HCT116 (cell line): ENCODE results near the gene CDH4. TPM values are rescaled to one million over a fixed set of nuclear protein-coding genes. Genes with fewer than 3 reads are reported as not detected.

Experiments used
- ATAC-seq: fragments of 200-7000 bp; cut with Tn5 transposase; 2 replicates; pipeline ENCODE4 v1.9.1; 2020; ENCODE audit warnings: mild to moderate bottlenecking, moderate library complexity
- BruUV-seq: library from RNA; stranded (reverse); fragments of 400-500 nt; replicated peaks from 2 replicates; lab custom pipeline; 2021; lab: Mats Ljungman, UMichigan
- CTCF ChIA-PET: fragments of 300-600 bp; sonication (Branson Sonifier 250); formaldehyde crosslinking; loops from one replicate; lab custom pipeline; 2021; ENCODE audit warnings: antibody characterized with exemption; lab: Charles Lee
- POLR2A ChIA-PET: fragments of 300-600, 350-600 bp; sonication (Branson Sonifier 250); formaldehyde crosslinking; loops from one replicate; lab custom pipeline; 2021; ENCODE audit warnings: antibody characterized with exemption; lab: Charles Lee
- RAD21 ChIA-PET, 2 experiments: fragments of 300-600 bp; sonication (Branson Sonifier 250); formaldehyde crosslinking; loops; one replicate each; lab custom pipeline; 2023; ENCODE audit warnings: low total read pairs in 2 of 2; ENCODE audit not compliant: uncharacterized antibody in 2 of 2, unreplicated experiment in 2 of 2, low non-redundant PET in 1 of 2; lab: Charles Lee
- DNase-seq: peaks from one replicate; pipeline ENCODE4 v3.0.0-alpha.2; 2010; ENCODE audit warnings: low read depth, low spot score
- H2AFZ ChIP-seq: fragments of 200-600 bp; shearing (Covaris generic), sonication (generic); 2 replicates; pipeline ENCODE4 v1.6.1; 2017; ENCODE audit warnings: low read depth, mixed run types, mixed read lengths, antibody characterized with exemption, low read length; ENCODE audit not compliant: poor library complexity, severe bottlenecking
- H3K27ac ChIP-seq: 2 replicates; pipeline ENCODE4 v1.5.1; 2012; ENCODE audit warnings: low read depth, low read length
- H3K27me3 ChIP-seq: fragments of 200-600 bp; sonication (generic); 2 replicates; pipeline ENCODE4 v1.6.1; 2016; ENCODE audit warnings: mixed run types, low read length, mixed read lengths; ENCODE audit not compliant: insufficient read depth
- H3K36me3 ChIP-seq, 2 experiments: fragments of 200-500 bp in 1 of 2; fragments of 200-600 bp in 1 of 2; sonication (Bioruptor generic) in 1 of 2; sonication (generic) in 1 of 2; 2 replicates each; pipeline versions ENCODE4 v1.5.1 to v1.6.1; 2014 to 2016; ENCODE audit warnings: low read length in 2 of 2, inconsistent platforms in 1 of 2, mixed read lengths in 1 of 2, mixed run types in 1 of 2; ENCODE audit not compliant: insufficient read depth in 2 of 2, control insufficient read depth in 1 of 2
- H3K4me1 ChIP-seq, 2 experiments: fragments of 200-600 bp in 1 of 2; sonication (generic) in 1 of 2; 2 replicates each; pipeline versions ENCODE4 v1.5.1 to v1.6.1; 2012 to 2017; ENCODE audit warnings: low read length in 2 of 2, inconsistent platforms in 1 of 2, mild to moderate bottlenecking in 1 of 2, mixed read lengths in 1 of 2, mixed run types in 1 of 2, moderate library complexity in 1 of 2; ENCODE audit not compliant: insufficient read depth in 2 of 2, control insufficient read depth in 1 of 2
- H3K4me2 ChIP-seq: fragments of 200-600 bp; sonication (generic); 2 replicates; pipeline ENCODE4 v1.6.1; 2017; ENCODE audit warnings: mixed run types, low read length, mixed read lengths
- H3K4me3 ChIP-seq, 2 experiments: fragments of 200-600 bp in 1 of 2; sonication (generic) in 1 of 2; replicated peaks in 1 of 2; 2 replicates each; pipeline ENCODE4 v1.5.1; 2011 to 2016; ENCODE audit warnings: low read length in 2 of 2, control low read depth in 1 of 2, low read depth in 1 of 2, mild to moderate bottlenecking in 1 of 2, mixed read lengths in 1 of 2, mixed run types in 1 of 2
- H3K79me2 ChIP-seq: fragments of 200-600 bp; sonication (generic); 2 replicates; pipeline ENCODE4 v1.6.1; 2017; ENCODE audit warnings: mild to moderate bottlenecking, mixed run types, low read length, moderate library complexity, mixed read lengths; ENCODE audit not compliant: insufficient read depth
- H3K9ac ChIP-seq: fragments of 200-600 bp; sonication (generic); 2 replicates; pipeline ENCODE4 v1.6.1; 2016; ENCODE audit warnings: low read length, mixed read lengths
- H3K9me2 ChIP-seq: fragments of 200-600 bp; sonication (generic), shearing (Covaris generic); 2 replicates; pipeline ENCODE4 v1.6.1; 2017; ENCODE audit warnings: mixed run types, mild to moderate bottlenecking, moderate library complexity; ENCODE audit not compliant: insufficient read depth
- H3K9me3 ChIP-seq, 2 experiments: fragments of 200-500 bp in 1 of 2; fragments of 200-600 bp in 1 of 2; sonication (Bioruptor generic) in 1 of 2; sonication (generic) in 1 of 2; 2 replicates each; pipeline ENCODE4 v1.6.1; 2014 to 2017; ENCODE audit warnings: low read length in 2 of 2, mixed read lengths in 2 of 2, inconsistent platforms in 1 of 2, low read depth in 1 of 2, mild to moderate bottlenecking in 1 of 2, mixed run types in 1 of 2, moderate library complexity in 1 of 2; ENCODE audit not compliant: control insufficient read depth in 1 of 2, insufficient read depth in 1 of 2
- H4K20me1 ChIP-seq: fragments of 200-600 bp; sonication (generic), shearing (Covaris generic); 2 replicates; pipeline ENCODE4 v1.6.1; 2017; ENCODE audit warnings: mixed run types, mild to moderate bottlenecking, moderate library complexity; ENCODE audit not compliant: insufficient read depth
- CBX3 ChIP-seq: IDR thresholded peaks from 2 replicates; pipeline ENCODE4 v1.6.1; 2012; ENCODE audit warnings: low read depth
- CEBPB ChIP-seq: IDR thresholded peaks from 2 replicates; pipeline ENCODE4 v1.6.1; 2012; ENCODE audit warnings: low read depth
- ELF1 ChIP-seq: IDR thresholded peaks from 2 replicates; pipeline ENCODE4 v1.6.1; 2012; ENCODE audit warnings: low read depth, borderline replicate concordance
- EZH2 ChIP-seq: fragments of 200-600 bp; sonication (generic); IDR thresholded peaks from 2 replicates; pipeline ENCODE4 v1.6.1; 2017; ENCODE audit warnings: antibody characterized with exemption, mixed run types
- EZH2phosphoT487 ChIP-seq: fragments of 200-600 bp; IDR thresholded peaks from 2 replicates; pipeline ENCODE4 v1.6.1; 2018; ENCODE audit warnings: antibody characterized with exemption, borderline replicate concordance
- FOSL1 ChIP-seq: IDR thresholded peaks from 2 replicates; pipeline ENCODE4 v1.6.1; 2012; ENCODE audit warnings: low read depth
- JUND ChIP-seq: IDR thresholded peaks from 2 replicates; pipeline ENCODE4 v1.6.1; 2012
- POLR2AphosphoS5 ChIP-seq: IDR thresholded peaks from 2 replicates; pipeline ENCODE4 v1.6.1; 2011; ENCODE audit warnings: mild to moderate bottlenecking, low read depth, low read length, moderate library complexity
- RAD21 ChIP-seq: IDR thresholded peaks from 2 replicates; pipeline ENCODE4 v1.6.1; 2012; ENCODE audit warnings: low read depth, mild to moderate bottlenecking
- SRF ChIP-seq: IDR thresholded peaks from 2 replicates; pipeline ENCODE4 v1.6.1; 2012; ENCODE audit warnings: low read depth
- YY1 ChIP-seq: IDR thresholded peaks from 2 replicates; pipeline ENCODE4 v1.6.1; 2011; ENCODE audit warnings: low read length, low read depth, moderate library complexity, mild to moderate bottlenecking; ENCODE audit not compliant: insufficient replicate concordance; ENCODE audit errors: extremely low read depth
- ZFX ChIP-seq: fragments of 450-650 bp; IDR thresholded peaks from 2 replicates; pipeline ENCODE4 v1.6.1; 2017
- ZNF274 ChIP-seq: fragments of 200-500 bp; sonication (Bioruptor generic); IDR thresholded peaks from 2 replicates; pipeline ENCODE4 v1.6.1; 2014; ENCODE audit warnings: mild to moderate bottlenecking, low read depth, low read length, inconsistent platforms
- intact Hi-C: fragments of 100-400 bp; cut with micrococcal nuclease; formaldehyde crosslinking; loops from 2 replicates; pipeline ENCODE4 v1.10.0; 2022
- total RNA-seq: library from RNA; stranded (reverse); gene quantifications from one replicate; pipeline ENCODE4 v1.2.1, GENCODE V29; 2021; ENCODE audit not compliant: unreplicated experiment
- TF ChIP-seq, protein P1 (sequence below): IDR thresholded peaks from 2 replicates; pipeline ENCODE4 v1.6.1; 2012; ENCODE audit warnings: low read depth
- TF ChIP-seq, protein P2 (sequence below): IDR thresholded peaks from 2 replicates; pipeline ENCODE4 v1.6.1; 2012
- TF ChIP-seq, protein P3 (sequence below), 3 experiments: fragments of 200-600 bp in 1 of 3; sonication (generic) in 1 of 3; IDR thresholded peaks in 2 of 3; conservative IDR thresholded peaks in 1 of 3; 2 replicates each; pipeline ENCODE4 v1.5.1; 2012 to 2017; ENCODE audit warnings: low read depth in 2 of 3, low read length in 2 of 3, antibody characterized with exemption in 1 of 3, borderline replicate concordance in 1 of 3, control low read depth in 1 of 3, mild to moderate bottlenecking in 1 of 3, mixed read lengths in 1 of 3, mixed run types in 1 of 3, moderate library complexity in 1 of 3; ENCODE audit not compliant: insufficient read depth in 1 of 3

Gene CDH4
- total RNA-seq, 1 experiment from 2014 or later, result not detected

GRCh38 chr20:61895016-61895415, 643.0 kb downstream of the CDH4 start (continued):
- TF ChIP-seq, protein P1, sequence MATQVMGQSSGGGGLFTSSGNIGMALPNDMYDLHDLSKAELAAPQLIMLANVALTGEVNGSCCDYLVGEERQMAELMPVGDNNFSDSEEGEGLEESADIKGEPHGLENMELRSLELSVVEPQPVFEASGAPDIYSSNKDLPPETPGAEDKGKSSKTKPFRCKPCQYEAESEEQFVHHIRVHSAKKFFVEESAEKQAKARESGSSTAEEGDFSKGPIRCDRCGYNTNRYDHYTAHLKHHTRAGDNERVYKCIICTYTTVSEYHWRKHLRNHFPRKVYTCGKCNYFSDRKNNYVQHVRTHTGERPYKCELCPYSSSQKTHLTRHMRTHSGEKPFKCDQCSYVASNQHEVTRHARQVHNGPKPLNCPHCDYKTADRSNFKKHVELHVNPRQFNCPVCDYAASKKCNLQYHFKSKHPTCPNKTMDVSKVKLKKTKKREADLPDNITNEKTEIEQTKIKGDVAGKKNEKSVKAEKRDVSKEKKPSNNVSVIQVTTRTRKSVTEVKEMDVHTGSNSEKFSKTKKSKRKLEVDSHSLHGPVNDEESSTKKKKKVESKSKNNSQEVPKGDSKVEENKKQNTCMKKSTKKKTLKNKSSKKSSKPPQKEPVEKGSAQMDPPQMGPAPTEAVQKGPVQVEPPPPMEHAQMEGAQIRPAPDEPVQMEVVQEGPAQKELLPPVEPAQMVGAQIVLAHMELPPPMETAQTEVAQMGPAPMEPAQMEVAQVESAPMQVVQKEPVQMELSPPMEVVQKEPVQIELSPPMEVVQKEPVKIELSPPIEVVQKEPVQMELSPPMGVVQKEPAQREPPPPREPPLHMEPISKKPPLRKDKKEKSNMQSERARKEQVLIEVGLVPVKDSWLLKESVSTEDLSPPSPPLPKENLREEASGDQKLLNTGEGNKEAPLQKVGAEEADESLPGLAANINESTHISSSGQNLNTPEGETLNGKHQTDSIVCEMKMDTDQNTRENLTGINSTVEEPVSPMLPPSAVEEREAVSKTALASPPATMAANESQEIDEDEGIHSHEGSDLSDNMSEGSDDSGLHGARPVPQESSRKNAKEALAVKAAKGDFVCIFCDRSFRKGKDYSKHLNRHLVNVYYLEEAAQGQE, result no peak
- no peak for TF ChIP-seq FOSL1
- TF ChIP-seq, all 23 proteins: peak for 0

DNA sequence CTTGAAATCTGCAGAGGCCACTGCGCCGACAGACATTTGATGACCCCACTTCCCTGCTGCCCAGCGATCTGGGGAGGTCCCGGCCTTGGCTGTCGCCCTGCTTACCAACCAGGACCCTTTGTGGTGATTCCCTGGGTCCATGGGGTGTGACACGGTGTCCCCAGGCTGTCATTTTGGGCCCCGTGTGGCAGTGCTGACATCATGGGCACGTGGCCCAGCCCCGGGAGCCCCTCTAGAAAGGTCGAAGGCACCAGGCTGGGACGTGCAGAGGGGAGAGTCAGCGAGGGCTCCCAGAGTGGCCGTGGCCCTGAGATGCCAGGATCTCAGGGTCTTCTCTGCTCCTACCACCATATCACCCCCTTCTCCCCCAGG, 643.6 kb downstream of the CDH4 start:
- no peaks in the 10 kb centered on the region for H4K20me1 ChIP-seq
- intact Hi-C loops, result loop anchor here (2.0 to 5.0 kb wide), 3 partner anchors 1685 to 1948 kb away; no protein-coding TSS in a partner anchor
- H3K27me3 ChIP-seq, result peaks cover 5% of the 10 kb centered on the region; the same call in 1 of the 2 replicates
- H3K9me3 ChIP-seq, result no peaks in the 10 kb centered on the region
- DNase-seq (no peak), ATAC-seq (no peak)
- no peak overlapping the region for H2AFZ ChIP-seq
- TF ChIP-seq EZH2phosphoT487, result no peak
- no peak for TF ChIP-seq ZFX
- TF ChIP-seq, protein P2, sequence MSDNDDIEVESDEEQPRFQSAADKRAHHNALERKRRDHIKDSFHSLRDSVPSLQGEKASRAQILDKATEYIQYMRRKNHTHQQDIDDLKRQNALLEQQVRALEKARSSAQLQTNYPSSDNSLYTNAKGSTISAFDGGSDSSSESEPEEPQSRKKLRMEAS, result no peak
- no peak for TF ChIP-seq ZNF274
- TF ChIP-seq SRF, result no peak
- no peak for TF ChIP-seq CEBPB
- no peak for TF ChIP-seq CBX3
- TF ChIP-seq POLR2AphosphoS5, result no peak
- TF ChIP-seq, protein P3, sequence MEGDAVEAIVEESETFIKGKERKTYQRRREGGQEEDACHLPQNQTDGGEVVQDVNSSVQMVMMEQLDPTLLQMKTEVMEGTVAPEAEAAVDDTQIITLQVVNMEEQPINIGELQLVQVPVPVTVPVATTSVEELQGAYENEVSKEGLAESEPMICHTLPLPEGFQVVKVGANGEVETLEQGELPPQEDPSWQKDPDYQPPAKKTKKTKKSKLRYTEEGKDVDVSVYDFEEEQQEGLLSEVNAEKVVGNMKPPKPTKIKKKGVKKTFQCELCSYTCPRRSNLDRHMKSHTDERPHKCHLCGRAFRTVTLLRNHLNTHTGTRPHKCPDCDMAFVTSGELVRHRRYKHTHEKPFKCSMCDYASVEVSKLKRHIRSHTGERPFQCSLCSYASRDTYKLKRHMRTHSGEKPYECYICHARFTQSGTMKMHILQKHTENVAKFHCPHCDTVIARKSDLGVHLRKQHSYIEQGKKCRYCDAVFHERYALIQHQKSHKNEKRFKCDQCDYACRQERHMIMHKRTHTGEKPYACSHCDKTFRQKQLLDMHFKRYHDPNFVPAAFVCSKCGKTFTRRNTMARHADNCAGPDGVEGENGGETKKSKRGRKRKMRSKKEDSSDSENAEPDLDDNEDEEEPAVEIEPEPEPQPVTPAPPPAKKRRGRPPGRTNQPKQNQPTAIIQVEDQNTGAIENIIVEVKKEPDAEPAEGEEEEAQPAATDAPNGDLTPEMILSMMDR (IDR thresholded peaks at IDR 0.05 in 2 of 3, conservative IDR thresholded peaks at IDR 0.05 in 1 of 3; ENCODE audit: borderline replicate concordance in 1 of 3, insufficient read depth in 1 of 3, low read depth in 2 of 3, low read length in 2 of 3), result no peak
- no peak for TF ChIP-seq EZH2
- TF ChIP-seq YY1, result no peak
- no peak for TF ChIP-seq ELF1
- no peak for TF ChIP-seq FOSL1
- no peak for TF ChIP-seq RAD21
- TF ChIP-seq JUND, result no peak
- TF ChIP-seq, protein P1, result no peak
- H3K79me2 ChIP-seq, result no peaks in the 10 kb centered on the region
- no peaks in the 10 kb centered on the region for H3K9me2 ChIP-seq
- H3K36me3 ChIP-seq, result no peaks in the 10 kb centered on the region
- H3K9ac ChIP-seq, result no peak overlapping the region
- H3K27ac ChIP-seq, result no peak overlapping the region
- H3K4me1 ChIP-seq, result no peaks in the 10 kb centered on the region
- no peak overlapping the region for H3K4me2 ChIP-seq
- ChIA-PET CTCF (interaction anchor here (0.9 to 1.7 kb wide), 6 partner anchors 9 to 1947 kb away, joined by 3 to 18 read pairs (median 6); no protein-coding TSS in a partner anchor), POLR2A (no interaction called here), RAD21 (interaction anchor here in 1 of 2 experiments (1.0 kb wide), 1 partner anchor 1838 kb away, joined by 3 read pairs; no protein-coding TSS in a partner anchor)
- no peak overlapping the region for H3K4me3 ChIP-seq
- BruUV-seq, result no TSS peak
